Esophagus squamous epithelium (tissue), 4 donors: ENCODE data around the gene SYTL2.

Experiments
- POLR2A ChIP-seq, 4 donors: fragments of 450-650 bp; IDR thresholded peaks; one replicate each; pipeline ENCODE4 v1.6.1; 2017; ENCODE audit warnings: antibody characterized with exemption in 4 of 4, mild to moderate bottlenecking in 4 of 4, moderate library complexity in 3 of 4
- TF ChIP-seq, protein P1 (sequence below), 6 experiments: fragments of 450-650 bp in 4 of 6; fragments of 200-600 bp in 2 of 6; sonication (generic) in 2 of 6; IDR thresholded peaks; one replicate each; pipeline ENCODE4 v1.5.1; 2016 to 2019; ENCODE audit warnings: antibody characterized with exemption in 6 of 6, mild to moderate bottlenecking in 4 of 6, moderate library complexity in 4 of 6

DNA sequence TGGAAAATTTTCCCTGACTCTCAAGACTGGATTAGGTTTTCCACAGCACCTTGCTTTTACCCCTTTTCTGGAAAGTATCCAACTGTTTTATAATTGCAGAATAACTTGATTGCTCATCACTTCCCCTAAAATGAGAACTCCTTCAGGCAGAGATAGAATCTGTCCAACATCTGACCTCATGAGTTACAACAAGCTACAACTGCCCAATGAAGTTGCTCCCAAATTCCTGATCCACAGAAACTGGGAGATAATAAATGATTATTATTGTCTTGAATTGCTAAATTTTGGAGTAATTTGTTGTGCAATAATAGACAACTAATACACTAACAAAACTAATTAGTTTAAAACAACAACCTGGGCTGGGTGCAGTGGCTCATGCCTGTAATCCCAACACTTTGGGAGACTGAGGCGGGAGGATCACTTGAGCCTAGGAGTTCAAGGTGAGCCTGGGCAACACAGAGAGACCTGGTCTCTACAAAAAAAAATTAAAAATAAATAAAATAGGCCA lies 34.2 kb upstream of the SYTL2 start:
- TF ChIP-seq, protein P1, sequence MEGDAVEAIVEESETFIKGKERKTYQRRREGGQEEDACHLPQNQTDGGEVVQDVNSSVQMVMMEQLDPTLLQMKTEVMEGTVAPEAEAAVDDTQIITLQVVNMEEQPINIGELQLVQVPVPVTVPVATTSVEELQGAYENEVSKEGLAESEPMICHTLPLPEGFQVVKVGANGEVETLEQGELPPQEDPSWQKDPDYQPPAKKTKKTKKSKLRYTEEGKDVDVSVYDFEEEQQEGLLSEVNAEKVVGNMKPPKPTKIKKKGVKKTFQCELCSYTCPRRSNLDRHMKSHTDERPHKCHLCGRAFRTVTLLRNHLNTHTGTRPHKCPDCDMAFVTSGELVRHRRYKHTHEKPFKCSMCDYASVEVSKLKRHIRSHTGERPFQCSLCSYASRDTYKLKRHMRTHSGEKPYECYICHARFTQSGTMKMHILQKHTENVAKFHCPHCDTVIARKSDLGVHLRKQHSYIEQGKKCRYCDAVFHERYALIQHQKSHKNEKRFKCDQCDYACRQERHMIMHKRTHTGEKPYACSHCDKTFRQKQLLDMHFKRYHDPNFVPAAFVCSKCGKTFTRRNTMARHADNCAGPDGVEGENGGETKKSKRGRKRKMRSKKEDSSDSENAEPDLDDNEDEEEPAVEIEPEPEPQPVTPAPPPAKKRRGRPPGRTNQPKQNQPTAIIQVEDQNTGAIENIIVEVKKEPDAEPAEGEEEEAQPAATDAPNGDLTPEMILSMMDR (IDR thresholded peaks at IDR 0.05) = no peak
- no peak for TF ChIP-seq POLR2A (IDR thresholded peaks at IDR 0.05)
